Activated naive CD8-positive, alpha-beta T cell treated with anti-CD3 and anti-CD28 coated beads, Interleukin-2, amount 50 U/mL, for 16 hours (primary cell): ENCODE results near the gene TOMM40L.
A peak's percentile ranks its signal among the peaks of the same experiment; 100 is the strongest.

ENCODE experiments used
- DNase-seq: peaks from one replicate; pipeline ENCODE4 v3.0.0-alpha.2; 2020; ENCODE audit warnings: low read depth, low spot score

Gene TOMM40L

DNA sequence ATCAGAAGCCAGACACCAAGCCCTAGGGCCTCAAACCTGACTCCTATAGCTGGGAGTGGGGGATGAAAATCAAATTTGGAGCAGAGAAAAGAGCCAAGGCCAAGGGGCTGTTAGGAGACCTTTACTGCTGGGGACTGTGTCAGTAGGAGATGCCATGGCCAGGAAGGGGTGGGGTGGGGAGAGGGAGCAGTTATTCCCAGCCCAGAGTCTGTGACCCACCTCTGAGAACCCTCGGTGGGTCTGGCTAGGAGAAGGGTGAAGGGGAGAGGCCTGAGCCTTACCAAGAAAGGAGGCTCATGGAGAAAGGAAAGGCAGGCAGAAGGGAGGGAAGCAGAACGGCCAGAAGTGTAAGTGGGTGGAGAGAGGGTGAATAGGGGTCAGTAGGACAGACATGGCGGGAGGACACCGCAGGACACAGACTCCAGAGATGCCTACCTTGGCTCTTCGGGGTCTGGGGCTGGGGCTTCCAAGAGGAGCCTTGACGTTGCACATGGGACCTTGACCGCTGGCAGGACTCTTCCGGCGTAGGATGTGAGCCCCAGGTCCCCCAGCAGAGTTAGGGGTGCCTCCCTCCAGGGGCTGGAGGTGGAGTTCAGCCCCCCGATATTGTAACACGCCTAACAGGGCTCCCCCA lies 28.2 kb upstream of the TOMM40L start:
- no peak for DNase-seq

DNA sequence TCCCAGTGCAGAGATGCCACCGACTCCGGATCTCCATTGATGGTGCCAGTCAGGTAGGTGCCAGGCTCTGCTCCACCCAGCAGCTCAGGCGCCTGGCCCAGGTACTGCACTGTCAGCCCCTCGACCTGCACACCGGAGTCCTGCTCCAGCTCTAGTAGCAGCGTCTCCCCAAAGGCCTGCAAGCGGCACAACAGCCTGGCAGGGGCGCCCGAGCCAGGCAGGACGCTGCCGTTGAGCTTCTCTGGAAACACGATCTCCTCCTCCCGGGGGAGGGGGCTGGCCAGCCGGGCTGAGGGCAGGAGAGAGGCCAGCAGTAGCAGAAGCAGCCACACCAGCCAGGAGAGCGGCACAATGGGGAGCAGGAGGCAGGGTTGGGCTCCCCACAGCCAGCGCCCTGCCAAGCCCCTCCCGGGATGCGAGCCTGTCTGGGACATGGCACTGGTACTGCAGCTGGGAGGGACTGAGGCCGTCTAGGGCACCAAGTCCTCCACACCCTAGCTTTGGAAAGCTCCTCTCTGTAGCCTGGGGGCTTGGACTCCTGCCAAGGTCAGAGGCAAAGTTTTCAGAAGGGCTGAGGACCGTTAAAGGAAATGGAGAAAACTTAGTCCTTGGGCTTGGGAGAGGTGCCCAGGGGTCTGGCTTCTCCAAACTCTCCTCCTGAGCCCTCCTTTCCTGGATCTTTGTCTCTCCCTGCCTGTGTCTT lies 27.5 kb upstream of the TOMM40L start:
- DNase-seq = no peak

DNA sequence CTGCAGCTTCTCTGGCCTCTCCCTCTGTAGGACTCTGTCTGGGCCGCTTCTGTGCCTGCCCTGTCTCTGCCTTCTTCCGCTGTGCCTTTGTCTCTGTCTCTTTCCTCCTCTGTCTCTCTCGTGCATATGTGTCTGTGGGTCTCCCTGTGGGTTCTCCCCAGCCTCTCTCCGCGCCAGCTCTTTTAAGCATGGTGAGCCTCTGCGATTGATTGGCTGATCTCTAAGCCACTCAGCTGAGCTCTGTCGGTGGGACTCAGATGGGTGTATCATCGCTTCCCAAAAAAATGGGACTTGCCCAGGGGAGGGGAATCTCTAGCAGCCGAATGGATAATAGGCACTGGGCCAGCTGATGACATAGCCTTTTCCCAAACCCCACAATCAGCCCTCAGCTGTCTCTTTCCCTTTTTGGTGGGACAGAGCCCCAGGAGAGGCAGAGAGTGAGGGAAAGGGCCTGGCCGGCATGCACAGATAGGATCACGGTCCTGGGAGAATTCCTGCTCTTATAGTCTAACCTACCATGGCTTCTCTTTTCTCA lies 26.9 kb upstream of the TOMM40L start, which contains the start of gene ADAMTS4:
Gene ADAMTS4 (minus strand): TSS at position 158 of the 535 bp plus-strand sequence. CDS start 427 bp downstream, outside the sequence.
- DNase-seq = no peak

DNA sequence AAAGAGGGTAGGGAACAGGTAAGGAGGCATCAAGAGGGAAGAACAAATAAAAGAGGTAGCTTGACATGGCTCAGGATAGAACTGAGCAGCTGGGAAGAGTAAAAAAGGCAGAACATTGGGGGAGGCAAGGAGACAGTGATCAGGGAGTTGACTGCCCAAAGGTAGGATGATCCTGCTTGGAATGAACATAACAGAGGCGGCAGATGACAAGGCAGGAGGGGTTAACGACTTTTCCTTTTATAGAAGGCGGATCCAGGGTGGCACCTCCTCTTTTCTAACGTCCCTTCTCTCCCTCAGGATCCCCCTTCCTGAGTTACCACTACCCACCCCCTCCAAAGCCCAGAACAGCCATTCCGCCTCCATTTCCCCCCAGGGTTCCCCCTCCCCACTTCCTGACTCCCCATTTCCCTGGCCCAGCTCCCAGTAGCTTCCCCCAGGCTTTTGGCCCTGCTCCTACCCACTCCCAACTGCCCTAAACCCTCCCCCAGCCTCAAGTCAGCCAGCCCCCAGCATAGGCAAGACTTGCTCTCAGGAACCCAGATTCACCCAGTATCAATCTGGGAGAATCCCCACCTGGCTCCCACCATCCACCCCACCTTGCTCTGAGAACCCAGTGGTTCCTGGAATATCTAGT lies 26.2 kb upstream of the TOMM40L start:
- DNase-seq = no peak

DNA sequence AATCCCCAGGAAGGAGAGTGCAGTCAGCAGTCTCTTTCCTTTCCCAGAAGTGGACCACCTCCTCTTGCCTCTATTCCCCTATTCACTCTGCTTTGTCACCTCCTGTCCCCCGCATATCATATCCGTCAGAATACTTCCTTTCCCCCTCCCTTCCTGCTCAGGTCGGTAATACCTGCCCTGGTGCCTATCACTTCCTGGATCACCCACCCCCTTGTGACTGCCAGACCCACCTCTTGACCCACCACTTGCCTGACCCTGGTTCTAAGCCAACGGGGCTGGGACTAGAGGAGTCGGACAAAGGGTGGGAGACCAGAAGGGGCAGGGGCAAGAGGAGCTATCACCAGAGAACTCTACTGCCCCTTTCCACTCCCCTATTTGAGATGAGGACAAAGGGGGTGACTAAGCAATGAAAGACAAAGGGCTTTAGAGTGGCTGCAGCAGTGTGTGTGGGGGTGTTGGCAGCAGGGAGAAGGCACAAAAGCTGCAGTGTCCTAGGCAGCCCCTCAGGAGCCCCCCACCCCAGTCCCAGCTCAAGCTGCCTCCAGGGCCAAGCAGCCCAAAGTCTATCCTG lies 25.4 kb upstream of the TOMM40L start:
- DNase-seq = no peak

DNA sequence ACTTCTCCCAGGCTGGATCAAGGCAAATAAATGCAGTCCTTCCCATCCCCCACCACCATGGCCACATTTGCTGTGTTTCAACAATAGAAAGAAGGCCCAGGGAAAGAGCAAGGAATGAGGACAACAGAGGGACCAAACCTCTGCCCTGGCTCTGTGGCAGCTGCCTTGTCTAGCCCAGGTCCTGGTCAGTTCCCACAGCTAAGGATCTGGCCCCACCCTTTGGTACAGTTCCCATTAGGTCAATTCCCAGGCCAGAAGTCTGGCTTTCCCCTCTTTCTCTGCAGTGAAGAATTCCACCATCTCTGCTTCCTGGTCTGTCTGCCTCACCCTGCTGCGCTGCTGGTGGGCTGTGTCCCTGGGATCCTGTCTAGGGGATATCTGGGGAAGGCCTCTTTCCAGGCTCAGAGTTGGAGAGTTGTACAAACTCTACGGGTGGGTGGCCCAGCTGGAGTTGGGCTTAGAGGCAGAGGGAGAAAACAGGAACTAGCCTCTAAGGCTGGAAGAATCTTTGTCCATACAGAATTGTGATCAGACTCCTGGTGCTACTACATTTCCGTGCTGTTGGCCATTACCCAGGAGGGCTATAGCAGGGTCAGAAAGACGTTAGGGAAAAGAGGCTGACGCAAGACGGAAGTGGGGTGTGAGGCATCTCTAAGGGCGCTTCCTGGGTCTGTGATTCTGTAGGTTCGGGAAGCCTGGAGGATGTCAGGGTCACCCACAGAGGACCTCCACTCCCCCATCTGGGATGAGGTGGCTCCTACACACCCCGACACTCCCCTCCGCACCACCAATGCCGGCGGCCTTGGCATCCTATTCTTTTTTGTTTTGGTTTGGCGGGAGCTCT lies 24.6 kb upstream of the TOMM40L start:
- no peak for DNase-seq

DNA sequence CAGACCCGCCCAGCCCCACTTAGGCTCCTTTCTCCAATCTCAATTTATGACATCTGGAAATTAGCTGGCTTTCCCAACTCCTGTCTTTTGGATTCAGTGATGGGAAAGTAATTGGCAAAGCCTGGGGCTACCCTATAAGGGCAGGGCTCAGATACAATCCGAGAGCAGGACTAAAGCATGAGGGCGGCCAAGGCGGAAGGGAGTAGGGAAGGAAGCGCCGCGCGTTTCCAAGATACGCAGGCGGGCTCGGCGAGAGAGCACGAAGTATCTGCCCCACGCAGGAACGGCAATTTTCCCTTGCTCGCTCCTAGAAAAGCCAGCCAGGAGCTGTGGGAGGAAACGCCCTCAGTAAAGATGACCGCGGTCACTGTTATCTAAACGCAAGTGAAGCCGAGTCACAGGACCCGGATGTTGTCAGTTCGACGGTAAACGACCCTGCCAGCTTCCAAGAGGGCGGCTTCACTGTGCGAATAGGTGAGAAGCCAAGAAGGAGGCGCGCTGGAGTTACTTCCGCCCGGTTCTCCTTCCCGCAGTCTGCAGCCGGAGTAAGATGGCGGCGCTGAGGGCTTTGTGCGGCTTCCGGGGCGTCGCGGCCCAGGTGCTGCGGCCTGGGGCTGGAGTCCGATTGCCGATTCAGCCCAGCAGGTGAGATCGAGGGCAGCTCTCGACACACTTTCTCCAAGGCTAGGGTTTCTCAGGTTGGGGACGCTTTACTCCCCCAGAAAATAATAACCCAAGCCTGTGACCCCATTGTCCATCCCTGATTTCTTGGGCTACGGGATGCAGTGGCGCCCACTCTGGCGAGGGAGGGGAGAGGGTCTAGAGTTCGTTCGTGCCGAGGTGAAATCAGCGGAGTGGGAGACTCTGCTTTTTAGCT lies 23.8 kb upstream of the TOMM40L start, which contains the start of gene NDUFS2:
Gene NDUFS2 (plus strand): TSS at position 532 of the 877 bp plus-strand sequence. CDS start 19 bp downstream, at position 551.
- DNase-seq = peak; percentile 89

DNA sequence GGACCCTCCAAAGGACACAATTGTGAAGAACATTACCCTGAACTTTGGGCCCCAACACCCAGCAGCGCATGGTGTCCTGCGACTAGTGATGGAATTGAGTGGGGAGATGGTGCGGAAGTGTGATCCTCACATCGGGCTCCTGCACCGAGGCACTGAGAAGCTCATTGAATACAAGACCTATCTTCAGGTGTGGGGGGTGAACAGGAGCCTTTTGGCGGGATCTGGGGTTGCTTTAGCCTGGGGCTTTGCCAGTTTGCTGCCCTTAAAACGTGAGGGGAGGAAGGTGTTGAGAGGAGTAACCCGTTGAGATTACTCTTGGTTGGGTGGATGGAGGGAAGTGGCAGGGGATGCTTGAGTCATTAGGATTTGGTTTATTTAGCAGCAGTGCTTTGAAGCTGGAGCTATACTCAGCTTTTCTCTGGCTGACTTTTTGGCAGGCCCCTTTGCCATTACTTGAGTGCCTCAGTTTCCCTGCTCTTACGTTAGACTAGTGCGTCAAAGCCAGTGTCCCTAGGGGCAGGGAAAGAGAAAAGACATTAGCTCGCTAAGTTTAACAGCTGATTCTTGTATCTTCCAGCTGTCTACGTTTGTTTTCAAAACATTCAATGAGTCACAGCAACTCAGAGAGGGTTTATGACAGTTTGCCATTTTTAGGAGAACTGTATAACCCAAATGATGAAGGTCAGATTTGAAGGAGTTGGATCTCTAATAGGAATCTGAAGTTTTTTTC lies 19.3 kb upstream of the TOMM40L start:
- no peak for DNase-seq

DNA sequence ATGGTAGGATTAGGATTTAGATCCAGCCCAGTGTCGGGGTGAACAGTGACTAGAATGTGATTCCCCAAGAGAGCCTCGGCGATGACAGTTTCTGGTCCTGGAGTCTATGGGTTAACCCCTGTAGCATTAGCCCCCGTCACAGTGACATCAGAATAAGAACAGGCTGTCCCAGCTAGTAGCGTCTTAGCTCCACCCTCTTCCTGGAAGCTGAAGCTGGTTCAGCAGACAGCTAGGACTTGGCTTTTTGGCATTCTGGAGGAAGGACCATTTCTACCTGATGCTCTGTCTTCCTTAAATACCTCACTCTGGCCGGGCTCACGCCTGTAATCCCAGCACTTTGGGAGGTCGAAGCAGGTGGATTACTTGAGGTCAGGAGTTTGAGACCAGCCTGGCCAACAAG lies 18.7 kb upstream of the TOMM40L start:
- DNase-seq = no peak

DNA sequence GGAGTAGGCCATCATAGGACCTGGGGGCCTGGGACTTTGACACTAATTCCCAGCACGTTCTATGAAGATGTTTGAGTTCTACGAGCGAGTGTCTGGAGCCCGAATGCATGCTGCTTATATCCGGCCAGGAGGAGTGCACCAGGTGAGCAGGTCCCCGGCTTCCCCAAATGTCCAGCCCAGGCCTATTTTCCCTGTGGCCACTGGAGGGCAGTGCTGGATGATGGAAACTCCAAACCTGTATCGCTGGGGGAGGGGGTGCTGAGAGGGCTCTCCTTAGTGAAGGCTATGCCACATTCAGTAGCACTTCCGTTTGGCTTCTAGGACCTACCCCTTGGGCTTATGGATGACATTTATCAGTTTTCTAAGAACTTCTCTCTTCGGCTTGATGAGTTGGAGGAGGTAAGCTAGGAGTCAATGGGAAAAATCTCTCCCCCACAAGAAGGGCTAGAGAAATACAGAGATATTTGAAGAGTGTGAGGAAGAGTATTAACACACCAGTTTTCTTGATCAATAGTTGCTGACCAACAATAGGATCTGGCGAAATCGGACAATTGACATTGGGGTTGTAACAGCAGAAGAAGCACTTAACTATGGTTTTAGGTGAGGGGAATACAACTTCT lies 16.0 kb upstream of the TOMM40L start:
- peak; percentile 61 for DNase-seq

DNA sequence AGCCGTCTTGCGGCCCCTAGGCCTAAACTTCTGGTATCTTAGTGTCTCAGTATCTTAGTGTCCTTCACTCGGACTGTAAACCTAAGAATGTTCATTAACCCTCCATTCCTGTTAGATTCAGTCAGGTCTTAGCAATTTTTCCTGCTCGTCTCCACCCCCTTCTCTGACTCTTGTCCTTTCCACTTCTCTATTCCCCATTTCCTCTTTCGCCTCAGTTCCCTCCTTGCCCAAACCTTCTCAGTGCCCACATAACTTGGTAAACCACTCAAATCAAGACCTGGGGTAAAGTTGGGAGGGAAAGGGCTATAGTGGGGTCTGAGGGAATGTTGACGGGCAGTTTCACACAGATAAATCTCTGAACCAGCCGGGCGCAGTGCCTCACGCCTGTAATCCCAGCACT lies 11.5 kb upstream of the TOMM40L start:
- no peak for DNase-seq

DNA sequence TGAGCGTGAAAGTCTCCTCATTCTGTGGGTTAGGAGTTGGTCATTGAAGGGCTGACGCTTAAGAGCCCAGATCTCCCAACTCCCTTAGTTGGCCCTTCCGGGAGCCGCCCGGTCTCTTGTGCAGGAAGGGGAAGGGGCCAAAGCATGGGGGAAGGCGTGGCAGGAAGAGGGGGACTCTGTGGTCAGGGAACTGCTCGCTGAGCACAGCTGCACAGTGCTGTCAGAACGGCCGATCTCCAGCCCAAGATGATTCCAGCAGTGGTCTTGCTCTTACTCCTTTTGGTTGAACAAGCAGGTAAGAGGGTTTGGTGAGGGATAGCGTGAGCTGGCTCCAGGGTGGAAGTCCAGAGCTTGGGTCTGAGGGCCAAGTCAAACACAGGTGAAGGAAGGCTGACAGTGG lies 10.8 kb upstream of the TOMM40L start, which contains the start of gene FCER1G:
Gene FCER1G (plus strand): TSS at position 220 of the 400 bp plus-strand sequence. CDS start 27 bp downstream, at position 247.
- no peak for DNase-seq

DNA sequence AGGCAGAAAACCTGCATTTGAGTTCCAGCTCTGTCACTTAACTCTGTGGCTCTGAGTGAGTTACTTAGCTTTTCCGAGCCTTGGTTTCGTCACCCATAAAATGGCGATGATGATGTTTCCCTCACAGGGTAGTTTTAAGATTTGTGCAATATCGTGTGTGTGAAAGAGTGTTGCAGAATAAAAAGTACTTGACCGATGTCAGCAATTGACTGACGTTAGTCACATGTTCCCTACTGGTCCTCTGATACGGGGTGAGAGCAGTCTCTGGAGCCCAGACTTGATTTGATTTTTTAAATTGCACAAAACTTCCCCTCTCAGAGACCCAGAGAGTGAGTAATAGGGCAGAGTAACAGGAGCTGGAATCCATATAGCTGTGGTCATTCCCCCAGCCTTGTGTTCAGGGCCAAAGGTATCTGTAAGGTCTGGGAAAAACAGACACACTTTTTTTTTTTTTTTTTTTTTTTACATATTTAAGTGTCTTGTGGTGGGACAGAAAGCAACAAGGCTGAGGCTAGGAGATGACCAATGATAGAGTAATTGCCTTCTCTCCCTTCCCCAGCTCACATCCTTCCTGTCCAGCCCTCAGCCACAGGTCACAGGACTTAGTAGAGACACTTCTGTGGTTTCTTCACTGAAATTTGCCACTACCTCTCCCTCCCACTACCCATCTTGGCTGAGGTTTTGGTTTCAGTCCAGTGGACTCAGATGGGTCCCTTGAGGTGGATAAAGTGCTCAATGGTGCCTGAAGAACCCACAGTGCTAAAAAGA lies 8.7 kb upstream of the TOMM40L start:
- no peak for DNase-seq

DNA sequence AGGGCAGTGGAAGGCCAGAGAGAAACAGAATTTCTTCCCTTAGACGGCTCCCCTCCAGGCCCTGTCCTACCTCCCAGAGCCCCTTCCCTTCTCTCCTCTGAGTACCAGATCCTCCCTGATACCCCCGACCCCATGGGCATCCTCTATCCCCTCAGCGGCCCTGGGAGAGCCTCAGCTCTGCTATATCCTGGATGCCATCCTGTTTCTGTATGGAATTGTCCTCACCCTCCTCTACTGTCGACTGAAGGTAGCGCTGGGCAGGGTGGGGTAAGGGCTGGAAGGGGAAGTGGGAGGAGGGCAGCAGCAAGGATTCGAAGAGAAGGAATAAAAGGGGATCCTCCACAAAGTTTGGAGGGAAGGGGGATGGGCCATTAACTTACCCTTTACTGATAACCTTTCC lies 8.0 kb upstream of the TOMM40L start:
- DNase-seq = no peak

DNA sequence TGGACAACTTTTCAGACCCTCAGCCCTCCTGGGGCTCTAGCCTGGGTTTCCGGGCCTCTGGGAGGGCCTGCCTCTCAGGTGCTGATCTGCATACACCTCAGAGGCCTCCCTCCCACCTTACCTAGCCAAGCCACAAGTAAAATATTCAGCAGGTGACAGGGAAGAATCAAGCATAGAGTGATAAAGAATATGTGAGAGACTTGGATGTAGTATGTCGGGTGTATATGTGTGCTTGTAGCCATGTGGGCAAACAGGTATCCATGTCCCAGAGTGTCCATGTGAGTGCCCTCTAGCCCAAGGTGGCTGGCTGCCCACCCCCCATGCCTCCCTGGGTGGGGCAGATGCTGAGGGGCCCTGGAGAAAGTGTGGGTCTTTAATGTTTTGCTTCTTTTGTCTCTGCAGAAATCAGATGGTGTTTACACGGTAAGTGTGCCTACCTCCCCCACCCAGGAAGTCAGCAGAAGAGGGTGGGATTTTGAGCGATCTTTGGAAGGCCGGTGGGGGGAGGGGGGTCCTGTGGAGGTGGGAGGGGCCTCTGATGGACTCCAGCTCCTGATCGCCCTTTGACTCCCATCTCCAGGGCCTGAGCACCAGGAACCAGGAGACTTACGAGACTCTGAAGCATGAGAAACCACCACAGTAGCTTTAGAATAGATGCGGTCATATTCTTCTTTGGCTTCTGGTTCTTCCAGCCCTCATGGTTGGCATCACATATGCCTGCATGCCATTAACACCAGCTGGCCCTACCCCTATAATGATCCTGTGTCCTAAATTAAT lies 7.4 kb upstream of the TOMM40L start:
- no peak for DNase-seq

DNA sequence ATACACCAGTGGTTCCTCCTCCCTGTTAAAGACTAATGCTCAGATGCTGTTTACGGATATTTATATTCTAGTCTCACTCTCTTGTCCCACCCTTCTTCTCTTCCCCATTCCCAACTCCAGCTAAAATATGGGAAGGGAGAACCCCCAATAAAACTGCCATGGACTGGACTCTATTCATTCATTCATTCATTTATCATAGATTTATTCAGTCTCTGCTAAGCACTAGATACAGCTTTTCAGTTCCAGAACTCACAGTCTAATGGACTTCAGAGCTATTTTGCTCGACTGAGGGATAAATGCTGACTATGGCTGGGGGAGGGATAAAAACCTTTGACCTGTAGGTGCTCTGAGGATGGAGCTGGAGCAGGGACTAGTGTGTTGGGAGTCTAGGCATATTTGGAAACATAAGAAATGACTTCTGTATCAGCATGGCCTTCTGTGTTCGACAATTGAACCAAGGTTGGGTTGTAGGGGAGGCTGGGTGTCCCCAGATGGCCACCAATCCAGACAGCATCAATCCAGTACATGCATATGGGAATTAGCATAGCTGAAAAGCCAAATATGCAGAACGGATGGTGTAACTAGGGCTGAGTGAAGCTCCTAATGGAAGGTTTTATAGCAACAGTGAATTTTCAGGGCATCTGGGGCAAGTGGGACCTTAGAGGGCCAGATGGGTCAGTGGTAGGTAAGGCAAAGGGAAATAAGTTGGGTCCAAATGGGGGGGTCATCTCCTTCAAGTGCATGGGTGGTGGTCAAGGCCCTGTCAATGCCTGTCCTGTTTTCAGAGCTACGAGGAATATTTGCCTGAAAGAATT lies 6.6 kb upstream of the TOMM40L start:
- DNase-seq = no peak

DNA sequence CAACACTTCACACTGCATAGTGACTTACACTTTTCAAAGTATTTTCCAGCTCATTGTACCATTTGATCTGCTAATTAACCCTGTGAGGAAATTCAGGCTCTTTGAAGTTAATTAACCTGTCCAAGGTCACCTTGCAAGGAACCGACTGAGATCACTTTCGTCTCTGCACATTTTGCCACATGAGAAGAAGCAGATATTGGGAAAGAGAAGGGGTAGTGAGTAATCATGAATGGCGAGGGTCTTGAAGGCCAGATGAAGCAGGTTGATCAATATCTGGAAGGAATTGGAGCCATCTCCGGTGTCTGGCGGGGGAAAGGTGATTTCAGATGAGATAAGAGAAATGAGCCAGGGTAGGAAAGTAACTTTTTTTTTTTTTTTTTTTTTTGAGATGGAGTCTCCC lies 5.9 kb upstream of the TOMM40L start:
- DNase-seq = no peak
